ENCODE results near the gene FAM43B.

Gene FAM43B

DNA sequence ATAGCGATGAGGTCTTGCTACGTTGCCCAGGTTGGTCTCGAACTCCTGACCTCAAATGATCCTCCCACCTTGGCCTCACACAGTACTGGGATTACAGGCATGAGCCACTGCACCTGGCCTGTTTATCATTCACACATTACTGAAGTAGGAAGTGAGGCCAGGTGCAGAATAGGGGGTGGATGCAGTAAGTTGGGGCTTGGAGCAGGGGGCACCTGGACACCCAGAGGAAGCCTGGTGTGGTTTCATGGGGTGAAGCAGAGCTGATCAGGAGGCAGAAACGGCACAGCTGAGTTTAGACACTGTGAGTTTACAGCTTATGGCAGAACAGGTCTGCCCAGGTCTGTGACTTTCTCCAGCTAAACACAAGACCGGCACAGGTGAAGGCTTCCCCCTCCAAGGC is 41.4 kb downstream of the FAM43B start:
- DNase-seq = no peak

DNA sequence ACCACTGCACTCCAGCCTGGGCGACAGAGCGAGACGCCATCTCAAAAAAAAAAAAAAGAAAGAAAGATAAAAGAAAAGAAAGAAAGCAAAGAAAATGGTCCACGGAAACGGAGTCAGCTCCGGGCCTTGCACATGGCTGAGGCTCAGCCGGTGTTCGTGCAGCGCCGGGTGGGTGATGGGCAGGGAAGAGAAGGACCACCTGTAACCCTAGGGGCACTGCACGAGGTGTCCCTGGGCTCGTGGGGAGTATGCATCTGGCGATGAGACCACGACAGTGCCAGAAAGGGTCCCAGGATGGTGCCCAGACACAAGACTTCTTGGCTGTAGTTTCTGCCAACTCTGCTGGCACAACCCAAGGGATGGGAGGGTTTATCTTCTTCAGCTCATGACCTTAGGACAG is 42.4 kb downstream of the FAM43B start:
- no peak for DNase-seq

DNA sequence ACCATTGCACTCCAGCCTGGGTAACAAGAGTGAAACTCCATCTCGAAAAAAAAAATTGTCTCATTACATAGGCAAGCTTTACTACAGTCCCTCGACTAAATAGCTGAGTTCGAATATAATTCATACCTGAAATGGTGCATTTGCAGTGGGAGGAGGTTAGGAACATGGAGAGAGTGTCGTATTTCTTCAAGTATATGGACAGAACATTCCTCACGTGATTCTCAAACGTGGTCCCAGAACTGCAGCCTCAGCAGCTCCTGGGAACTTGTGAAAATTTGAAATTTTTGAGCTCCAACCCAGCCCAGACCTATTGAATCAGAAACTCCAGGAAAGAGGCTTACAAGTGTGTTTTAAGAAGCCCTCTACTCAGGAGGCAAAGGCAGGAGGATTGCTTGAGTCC is 43.7 kb downstream of the FAM43B start:
- no peak for DNase-seq

DNA sequence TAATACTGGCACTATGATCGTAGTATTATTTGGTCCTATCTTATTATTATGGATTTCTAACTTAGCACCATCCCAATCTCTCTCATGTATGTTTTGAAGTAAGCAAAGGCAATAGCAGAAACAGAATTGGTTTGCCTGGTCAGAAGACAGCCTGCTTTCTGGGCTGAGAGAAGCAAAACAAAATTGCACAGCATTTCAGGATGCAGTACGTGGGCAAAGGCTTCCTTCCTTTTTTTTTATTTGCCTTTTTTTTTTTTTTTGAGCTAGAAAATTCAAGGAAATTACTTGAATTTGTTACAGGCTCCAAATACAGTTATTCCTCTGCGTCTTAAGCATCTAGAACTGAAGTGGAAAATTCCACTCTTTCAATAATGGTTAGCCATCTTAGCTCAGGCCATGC is 45.3 kb downstream of the FAM43B start:
- DNase-seq = no peak

DNA sequence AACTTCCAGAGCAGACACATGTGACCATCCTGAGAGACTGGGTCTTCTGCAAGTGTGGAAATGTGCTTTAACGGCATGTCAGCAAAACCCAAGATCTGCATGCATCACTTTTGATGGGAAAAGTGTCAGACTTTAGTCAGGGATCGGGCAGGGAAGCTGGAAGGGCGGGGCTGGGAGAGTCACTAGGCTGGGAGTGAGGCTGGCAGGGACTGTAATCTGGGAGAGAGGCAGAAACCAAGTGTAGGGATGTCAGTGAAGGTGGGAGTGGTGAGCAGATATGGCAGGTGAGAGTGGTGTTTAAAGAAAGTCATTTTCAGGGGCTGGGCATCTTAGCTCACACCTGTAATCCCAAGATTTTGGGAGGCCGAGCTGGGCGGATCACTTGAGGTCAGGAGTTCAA is 47.8 kb downstream of the FAM43B start:
- DNase-seq = no peak

DNA sequence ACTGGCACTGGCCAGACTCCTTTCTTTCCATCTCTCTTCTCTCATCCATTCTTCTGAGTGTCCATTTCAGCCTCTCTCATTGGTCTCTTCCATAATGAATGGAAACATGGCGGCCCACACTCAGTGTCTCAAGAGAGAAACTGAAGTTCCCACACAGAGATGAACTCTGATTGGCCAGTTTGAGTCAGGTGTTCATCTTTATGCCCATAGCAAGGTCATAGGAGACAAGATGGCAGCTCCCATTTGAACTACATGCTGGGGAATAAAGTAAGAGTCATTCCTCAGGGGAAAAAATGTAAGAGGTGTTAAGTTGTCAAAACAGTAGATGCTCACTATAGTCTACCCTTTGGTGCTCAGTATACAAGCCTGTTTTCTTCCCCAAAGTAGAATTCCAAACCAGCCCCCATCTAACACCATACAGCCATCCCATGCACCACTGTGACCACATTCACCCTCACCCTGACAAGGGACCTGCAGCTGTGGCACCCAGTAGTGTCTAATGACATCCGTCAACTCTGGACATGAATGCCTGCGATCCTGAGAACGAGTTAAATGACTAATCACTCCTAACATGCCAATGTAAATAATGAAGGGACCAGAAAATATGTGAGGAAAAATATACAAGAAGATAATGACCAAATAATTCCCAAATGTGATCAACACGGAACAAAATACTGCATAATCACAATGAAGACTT is 48.9 kb downstream of the FAM43B start:
- no peak for DNase-seq

DNA sequence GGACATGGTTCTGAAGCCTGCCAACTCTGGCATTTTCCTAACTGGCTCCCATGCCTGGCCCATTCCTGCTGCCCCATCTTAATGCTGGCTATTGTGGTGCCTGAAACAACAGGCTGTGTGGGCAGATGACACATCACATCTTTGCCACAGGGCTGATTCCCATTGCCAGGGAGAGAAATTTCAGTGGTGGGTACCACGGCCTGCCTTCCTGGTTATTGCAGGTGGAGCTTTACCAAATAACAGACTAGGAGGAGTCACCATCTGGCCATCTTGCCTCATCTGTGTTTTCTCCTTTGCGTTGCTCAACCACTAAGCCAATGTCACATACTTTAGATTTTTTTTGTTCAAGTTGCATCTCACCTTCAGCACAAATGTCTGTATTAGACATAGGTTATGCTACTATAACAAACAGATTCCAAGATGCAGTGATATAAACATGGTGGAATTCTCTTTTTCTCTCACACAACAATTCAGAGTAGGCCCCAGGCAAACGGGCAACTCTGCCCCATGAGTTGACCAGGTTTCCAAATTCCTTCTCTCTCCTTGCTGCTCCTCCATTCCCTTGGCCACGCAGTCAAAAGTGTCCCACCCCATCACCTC is 50.6 kb downstream of the FAM43B start:
- DNase-seq = no peak

DNA sequence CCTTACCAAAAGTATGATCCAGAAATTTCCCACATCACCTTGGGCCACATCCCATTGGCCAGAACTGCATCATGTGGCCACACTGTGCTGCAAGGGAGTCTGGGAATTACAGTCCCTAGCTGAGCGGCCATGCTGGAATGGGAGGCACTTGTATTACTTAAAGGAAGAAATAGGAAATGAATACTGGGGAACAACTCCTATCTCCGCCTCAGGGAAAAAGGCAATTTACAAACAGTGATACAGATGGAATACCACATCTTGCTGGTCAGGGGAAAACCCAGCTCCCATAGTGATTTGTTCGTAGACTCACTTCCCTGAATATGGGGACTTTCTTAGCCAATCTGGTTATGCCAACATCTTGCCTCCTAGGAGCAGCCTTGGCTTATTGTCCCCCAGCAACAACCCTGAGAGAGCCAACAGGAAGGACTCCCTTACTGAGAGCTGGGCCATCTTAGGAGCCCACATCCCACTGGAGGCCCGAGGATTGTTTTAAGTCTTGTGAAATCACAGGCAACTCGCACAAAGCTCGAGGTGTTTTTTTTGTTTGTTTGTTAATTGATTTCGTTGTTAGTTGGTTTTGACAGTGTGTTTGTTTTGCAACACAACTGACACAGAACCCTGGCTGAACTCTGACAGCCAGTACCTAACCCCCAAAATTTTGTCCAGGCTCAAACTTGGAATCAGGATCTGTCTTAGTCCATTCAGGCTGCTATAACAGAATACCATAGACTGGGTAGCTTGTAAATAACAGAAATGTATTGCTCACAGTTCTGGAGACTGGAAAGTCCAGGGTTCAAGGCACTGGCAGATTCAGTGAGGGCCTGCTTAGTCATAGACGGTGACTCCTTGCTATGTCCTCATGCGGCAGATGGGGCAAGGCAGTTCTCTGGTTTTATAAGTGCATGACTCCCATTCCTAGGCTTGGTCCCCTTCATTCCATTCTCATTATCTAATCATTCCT is 51.4 kb downstream of the FAM43B start:
- no peak for DNase-seq
